H7 (cell line): ENCODE results near the gene FAM107B. TPM values are rescaled to one million over a fixed set of nuclear protein-coding genes. Genes with fewer than 3 reads are reported as not detected.
"Not testable (repeated sequence)": the region's sequence is repeated elsewhere in the genome, so short reads cannot be mapped to it uniquely, and the experiment has no call there.

ENCODE experiments used
- DNase-seq: peaks from one replicate; pipeline ENCODE4 v3.0.0; 2012
- H3K27me3 ChIP-seq: 2 replicates; pipeline ENCODE4 v1.6.0; 2011; ENCODE audit warnings: mild to moderate bottlenecking, low read length; ENCODE audit not compliant: control insufficient read depth, insufficient read depth
- H3K36me3 ChIP-seq: replicated peaks from 2 replicates; pipeline ENCODE4 v1.5.1; 2011; ENCODE audit warnings: low read length; ENCODE audit not compliant: control insufficient read depth, insufficient read depth
- H3K4me3 ChIP-seq: 2 replicates; pipeline ENCODE4 v1.5.1; 2011; ENCODE audit warnings: low read depth, mild to moderate bottlenecking, control low read depth, low read length, moderate library complexity; ENCODE audit not compliant: insufficient read depth
- total RNA-seq: library from RNA; depleted of rRNA; stranded (reverse); fragments of >200 nt; shearing (Covaris generic); gene quantifications from 2 replicates; pipeline ENCODE4 v1.2.3, GENCODE V29; 2014

Gene FAM107B
- total RNA-seq, 1 experiment from 2014 or later: 11.3 TPM

DNA sequence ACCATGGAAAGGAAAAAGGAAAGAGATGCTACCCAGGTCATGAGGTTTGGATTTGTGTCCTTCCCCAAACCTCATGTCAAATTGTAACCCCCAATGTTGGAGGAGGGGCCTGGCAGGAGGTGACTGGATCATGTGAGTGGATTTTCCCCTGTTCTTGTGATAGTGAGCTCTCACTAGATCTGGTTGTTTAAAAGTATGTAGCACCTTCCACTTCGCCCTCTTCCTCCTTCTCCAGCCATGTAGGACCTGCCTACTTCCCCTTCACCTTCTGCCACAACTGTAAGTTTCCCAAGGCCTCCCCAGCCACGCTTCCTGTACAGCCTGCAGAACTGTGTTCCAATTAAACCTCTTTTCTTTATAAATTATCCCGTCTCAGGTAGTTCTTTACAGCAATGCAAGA is 113.9 kb downstream of the FAM107B start:
- DNase-seq: no peak
- H3K4me3 ChIP-seq: no peak overlapping the region
- no peaks in the 10 kb centered on the region for H3K27me3 ChIP-seq
- no peaks in the 10 kb centered on the region for H3K36me3 ChIP-seq

DNA sequence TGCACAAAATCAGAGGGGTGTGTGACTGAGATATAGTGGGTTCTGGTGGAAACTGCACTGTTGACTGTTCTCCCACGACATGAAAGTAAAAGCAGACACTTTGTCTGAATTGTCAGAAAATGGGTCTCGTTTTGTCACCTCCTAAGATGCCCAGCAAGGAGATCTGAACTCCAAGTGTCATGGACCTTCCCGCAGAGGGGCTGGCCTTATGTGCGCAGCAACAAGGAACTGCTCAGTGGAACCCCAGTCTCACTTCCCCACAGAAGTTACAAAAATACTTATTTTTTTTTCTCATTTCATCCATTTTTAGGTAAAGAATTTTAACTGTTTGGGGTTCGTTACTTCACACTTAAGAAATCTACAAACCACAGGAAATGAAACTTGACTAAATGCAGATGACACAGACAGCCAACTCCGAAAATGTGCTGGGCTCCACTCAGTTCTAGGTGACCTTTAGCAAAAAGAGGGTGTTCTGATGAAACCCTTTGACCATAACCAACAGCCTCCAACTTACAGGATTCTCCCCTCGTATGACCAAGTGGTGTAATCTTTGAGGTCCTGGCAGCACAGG is 115.0 kb downstream of the FAM107B start:
- no peak for DNase-seq
- Histone ChIP-seq H3K27me3 (no peaks in the 10 kb centered on the region), H3K36me3 (no peaks in the 10 kb centered on the region), H3K4me3 (no peak overlapping the region)

DNA sequence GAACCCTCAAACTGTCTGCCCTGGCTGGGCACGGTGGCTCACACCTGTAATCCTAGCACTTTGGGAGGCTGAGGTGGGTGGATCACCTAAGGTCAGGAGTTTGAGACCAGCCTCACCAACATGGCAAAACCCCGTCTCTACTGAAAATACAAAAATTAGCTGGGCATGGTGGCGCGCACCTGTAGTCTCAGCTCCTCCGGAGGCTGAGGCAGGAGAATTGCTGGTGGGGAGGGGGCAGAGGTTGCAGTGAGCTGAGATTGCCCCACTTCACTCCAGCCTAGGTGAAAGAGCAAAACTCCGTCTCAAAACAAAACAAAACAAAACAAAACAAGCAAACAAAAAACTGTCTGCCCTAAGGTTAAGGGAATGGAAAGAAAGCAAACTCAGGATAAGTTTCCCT is 115.6 kb downstream of the FAM107B start:
- H3K27me3 ChIP-seq, DNase-seq, H3K4me3 ChIP-seq, H3K36me3 ChIP-seq: not testable (repeated sequence)

DNA sequence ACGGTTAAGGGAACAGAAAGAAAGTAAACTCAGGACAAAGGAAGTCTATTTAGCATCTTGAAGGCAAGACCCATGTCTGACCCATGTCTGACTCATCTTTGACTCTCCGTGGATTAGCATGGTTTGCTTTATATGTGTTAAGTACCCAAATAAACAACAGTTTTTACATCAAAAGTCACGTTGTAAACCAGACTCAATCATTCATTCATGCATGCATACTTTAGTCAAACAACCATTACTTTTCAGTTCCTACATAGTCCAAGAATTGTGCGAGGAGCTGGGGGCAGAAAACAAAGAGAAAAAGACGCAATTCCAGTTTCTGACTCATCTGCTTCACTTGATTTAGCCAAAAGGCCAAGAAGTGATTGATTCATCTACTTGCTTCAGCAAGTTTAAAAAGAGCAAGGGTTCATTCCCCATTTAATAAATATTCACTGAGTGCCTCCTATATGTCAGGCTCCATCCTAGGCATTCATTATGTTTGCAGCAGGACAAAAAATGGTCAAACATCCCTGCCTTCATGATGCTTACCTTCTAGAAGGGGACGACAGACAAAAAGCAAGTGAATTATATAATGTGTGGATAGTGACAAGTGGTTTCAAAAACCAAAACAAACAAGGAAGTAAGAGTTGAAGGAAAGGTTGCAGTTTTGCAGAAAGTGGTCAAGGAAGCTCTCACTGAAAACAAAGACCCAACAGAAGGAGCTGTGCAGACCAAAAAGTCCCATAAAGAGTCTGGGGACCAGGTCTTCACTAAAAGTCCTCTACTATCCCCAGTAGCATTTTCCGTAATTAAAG is 116.2 kb downstream of the FAM107B start:
- no peak for DNase-seq
- no peaks in the 10 kb centered on the region for H3K36me3 ChIP-seq
- no peaks in the 10 kb centered on the region for H3K27me3 ChIP-seq
- no peak overlapping the region for H3K4me3 ChIP-seq

DNA sequence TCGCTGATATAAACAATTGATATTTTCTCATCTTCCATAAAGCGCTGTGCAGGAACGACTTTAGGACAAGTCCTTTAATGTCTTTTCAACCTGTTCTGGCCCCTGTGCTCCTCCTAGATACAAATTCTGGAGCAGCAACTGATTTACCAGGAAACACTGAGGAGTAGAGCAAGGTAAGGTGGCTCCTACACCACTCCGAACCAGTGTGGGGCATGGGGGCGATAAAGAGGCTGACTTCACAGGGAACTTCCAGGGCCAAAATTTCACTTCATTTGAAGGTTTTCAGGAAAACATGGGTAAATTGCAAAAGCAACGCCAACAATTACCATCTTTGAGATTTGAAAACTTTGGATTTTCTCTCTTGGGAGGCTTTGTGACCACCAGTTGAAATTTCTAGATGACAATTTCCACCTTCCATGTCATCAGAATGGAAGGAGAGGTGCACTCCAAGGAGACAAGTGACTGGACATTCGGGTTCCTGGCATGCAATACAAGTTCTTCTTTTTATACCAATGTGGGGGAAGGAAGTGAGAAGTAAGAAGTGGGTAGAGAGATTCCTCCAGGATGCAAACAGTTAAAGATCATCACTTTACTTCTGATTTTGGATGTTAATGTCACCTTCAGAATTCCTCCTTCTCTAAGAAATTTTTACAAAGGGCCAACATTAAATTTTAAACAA is 118.5 kb downstream of the FAM107B start:
- no peaks in the 10 kb centered on the region for H3K36me3 ChIP-seq
- no peak for DNase-seq
- H3K27me3 ChIP-seq: no peaks in the 10 kb centered on the region
- H3K4me3 ChIP-seq: no peak overlapping the region

DNA sequence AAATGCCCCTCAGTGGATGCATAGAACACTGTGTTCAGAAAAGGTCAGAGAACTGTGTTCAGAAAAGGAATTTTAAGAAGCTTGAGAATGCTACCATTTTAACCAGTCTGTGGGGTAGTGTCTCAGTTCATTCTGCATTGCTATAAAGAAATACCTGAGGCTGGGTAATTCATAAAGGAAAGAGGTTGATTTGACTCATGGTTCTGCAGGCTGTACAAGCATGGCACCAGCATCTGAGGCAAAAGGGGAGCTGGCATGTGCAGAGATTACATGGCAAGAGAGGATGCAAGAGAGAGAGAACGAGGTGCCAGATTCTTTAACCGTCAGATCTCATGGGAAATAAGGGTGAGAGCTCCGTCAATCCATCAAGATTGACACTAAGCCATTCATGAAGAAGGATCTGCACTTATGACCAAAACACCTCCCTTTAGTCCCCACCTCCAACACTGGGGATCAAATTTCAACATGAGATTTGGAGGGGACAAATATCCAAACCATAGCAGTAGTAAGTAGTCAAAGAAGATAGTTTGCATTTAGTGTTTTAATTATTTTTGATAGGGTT is 119.8 kb downstream of the FAM107B start:
- Histone ChIP-seq H3K36me3 (no peaks in the 10 kb centered on the region), H3K4me3 (no peak overlapping the region), H3K27me3 (no peaks in the 10 kb centered on the region)
- DNase-seq: no peak

DNA sequence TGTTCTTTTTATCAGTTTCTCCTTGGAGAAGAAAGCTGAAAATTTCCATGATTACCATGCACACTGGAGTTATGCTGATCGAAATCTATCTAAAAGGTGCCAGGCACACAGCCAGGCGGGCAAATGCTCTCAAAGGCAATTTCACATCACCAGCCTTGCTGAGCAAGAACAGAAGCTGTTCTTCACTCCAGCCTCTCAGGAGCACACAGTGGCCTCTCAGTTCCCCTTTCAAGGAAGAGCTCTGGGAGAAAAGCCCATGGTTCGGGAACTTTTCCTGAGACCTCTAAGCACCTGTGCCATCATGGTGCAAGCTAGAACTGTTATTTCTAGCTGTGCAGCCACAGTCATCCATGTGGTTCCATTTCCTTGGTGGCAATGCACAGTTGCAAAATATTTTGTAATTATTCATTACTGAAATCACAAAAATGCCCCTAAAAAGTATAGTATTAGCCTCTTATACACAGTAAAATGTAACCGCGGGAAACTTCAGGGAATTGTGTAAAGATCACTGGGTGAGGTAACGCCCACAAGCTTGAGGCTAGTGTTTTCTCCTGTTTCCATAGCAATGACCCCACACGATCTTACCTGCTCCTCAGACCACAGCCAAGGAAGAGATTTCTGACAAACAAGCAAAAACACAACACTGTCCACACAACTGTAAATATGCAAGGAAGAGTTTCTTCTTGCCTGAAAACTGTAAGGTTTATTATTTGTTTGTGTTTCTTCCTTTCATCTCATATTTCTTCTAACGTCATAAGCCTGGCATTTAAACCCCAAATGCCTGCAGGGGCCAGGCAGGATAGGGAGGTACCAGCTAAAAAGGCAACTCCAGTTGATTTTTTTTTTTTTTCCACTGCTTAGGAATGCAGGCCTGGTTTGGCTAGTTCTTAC is 121.2 kb downstream of the FAM107B start:
- DNase-seq: peak; percentile 54
- H3K27me3 ChIP-seq: no peaks in the 10 kb centered on the region
- no peaks in the 10 kb centered on the region for H3K36me3 ChIP-seq
- no peak overlapping the region for H3K4me3 ChIP-seq

DNA sequence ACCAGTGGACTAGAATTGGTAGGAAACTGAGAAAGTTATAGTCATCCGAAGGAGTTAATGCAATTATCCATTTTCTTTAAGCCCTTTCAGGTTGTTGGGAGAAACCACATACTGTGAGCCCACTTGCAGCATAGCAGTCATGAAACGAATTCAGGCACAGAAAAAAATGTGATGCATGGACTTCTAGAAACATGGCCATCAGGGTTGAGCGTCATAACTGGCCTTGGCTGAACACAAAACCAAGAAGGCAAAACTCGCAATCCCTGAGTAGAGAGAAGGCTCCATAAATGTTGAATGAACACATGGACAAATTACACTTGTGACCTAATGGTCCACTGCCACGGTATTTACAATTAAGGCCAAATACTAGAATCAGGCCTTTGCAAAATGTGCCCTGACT is 121.9 kb downstream of the FAM107B start:
- H3K27me3 ChIP-seq: no peaks in the 10 kb centered on the region
- H3K36me3 ChIP-seq: no peaks in the 10 kb centered on the region
- DNase-seq: no peak
- no peak overlapping the region for H3K4me3 ChIP-seq

DNA sequence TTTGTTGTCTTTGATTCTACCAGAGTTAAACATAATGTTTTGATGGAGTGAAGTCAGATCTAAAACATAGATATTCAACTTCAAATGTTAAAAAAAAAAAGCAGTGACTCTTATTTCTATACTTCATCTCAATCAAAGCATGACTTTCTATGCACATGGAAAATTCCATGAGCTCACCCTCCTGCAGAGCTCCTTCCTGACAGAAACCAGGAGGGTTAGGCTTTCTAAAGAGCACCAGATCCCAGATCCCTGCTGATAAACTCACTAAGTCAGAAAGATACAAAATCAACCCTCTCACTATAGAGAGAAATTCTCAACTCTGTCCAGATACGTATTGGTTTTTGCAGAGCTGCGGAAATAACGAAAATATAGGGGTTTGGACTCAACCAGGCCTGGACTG is 122.6 kb downstream of the FAM107B start:
- H3K36me3 ChIP-seq: no peaks in the 10 kb centered on the region
- DNase-seq: no peak
- no peaks in the 10 kb centered on the region for H3K27me3 ChIP-seq
- H3K4me3 ChIP-seq: no peak overlapping the region

DNA sequence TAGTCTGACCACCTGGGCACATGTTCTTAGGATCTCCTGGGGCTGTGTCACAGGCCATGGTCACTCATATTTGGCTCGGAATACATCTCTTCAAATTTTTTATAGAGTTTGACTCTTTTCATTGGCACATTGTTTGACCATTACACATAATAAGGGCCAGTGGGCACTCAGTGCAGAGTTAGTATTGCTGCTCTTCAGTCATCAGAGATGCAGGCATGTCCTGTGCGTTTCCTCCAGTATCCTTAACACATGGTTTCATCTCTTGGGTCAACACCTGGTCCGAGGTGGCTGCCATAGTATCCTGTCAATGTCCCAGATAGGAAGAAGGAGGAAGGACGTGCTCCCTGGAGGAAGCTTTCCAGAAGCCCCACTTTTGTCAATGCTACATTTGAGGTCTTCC is 125.0 kb downstream of the FAM107B start:
- Histone ChIP-seq H3K4me3 (no peak overlapping the region), H3K27me3 (no peaks in the 10 kb centered on the region), H3K36me3 (no peaks in the 10 kb centered on the region)
- DNase-seq: no peak

DNA sequence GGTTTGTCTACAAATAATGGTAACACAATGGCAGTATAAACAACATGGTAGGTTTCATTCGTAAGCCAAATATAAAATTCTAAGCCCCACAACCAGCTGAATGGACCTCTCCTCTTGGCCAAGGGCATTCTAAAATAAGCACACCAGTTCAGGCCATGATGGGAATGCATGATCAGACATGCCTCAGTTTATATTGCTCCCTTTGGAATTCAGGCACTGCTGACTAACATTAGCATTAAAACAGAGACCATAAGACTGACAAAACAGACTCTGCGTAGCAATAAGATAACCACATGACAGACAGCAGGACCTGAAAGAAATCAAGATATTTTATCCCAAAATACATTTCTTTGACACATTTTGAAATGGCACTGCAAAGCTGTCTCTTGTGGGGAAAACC is 125.8 kb downstream of the FAM107B start:
- H3K27me3 ChIP-seq: no peaks in the 10 kb centered on the region
- DNase-seq: no peak
- no peak overlapping the region for H3K4me3 ChIP-seq
- no peaks in the 10 kb centered on the region for H3K36me3 ChIP-seq

DNA sequence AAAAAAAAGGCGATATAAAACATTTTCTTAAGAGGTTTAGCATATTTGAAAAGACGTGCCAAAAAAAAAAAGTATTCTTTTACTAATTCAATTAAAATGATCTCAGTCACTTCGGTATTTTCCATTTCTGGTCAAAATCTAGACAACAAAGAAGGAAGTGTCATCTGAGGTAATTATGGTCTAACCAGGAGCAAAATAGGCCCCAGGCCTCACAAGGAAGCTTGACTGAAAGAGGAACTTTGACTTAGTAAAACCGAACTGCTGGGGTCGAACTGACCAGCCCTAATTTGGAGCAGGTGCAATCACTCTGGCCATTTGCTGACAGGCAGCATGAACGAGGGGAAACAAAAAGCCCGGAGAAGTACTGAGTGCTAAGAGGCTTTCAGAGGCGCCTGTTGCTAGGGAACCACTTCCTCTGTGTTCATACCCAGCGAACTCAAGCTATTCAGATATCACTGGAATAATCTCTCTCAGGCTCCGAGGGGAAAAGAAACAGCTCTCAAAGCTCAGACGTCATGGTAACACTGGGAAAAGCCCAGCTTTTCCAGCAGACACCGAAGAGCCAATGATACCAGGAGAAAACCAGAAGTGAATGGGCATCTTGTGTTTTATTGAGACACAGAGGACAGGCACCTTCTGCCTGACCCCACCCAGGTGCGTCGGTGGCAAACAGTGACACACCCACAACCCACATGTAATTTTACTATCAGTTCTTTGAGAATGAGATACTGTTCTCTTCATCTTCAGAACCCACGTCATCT is 126.5 kb downstream of the FAM107B start:
- H3K27me3 ChIP-seq: no peaks in the 10 kb centered on the region
- DNase-seq: no peak
- no peaks in the 10 kb centered on the region for H3K36me3 ChIP-seq
- H3K4me3 ChIP-seq: no peak overlapping the region

DNA sequence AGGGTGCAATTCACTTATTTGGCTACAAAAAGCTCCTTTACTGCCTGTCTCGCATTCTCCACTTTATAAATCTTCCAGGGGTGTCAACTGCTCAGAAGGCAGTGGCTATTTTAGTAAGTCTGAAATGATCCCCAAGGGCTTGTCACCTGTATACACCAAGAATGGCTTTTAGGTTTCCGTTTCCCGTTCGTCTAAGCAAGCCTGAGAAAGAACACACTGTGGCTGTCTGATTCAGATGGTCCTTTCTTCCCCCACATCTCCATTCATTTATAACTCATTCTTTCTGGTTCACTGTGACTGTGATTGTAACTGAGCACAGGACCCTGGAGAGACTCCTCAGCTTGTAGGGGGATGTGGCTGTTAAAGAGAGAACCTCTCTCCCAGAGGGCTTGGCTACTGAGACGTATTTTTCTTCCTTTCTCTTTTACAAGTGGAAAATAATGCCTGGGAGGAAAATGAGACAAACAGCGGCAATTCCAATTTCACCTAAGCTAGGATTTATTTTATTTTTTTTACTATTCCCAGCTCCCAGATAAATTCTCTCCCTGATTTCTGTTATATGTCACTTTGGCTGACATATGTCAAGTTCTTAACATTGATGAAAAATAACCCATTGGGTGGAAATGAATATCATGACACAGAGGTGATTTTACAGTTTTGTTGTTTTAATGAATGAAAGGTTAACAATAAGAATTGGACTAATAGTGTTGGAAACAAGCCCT is 129.3 kb downstream of the FAM107B start:
- DNase-seq: no peak
- Histone ChIP-seq H3K27me3 (no peaks in the 10 kb centered on the region), H3K36me3 (no peaks in the 10 kb centered on the region), H3K4me3 (no peak overlapping the region)
